Measurements from ENCODE around the gene ENO1. TPM values are rescaled to one million over a fixed set of nuclear protein-coding genes. Genes with fewer than 3 reads are reported as not detected.

ENO1 gene
- total RNA-seq, 2 donors from 2014 or later: 386 to 423 TPM

GRCh38 chr1:8813991-8814390, 64.5 kb downstream of the ENO1 start:
- H3K36me3 ChIP-seq: no peaks in the 10 kb centered on the region
- intact Hi-C loops (cut with DNase I): no loop called here
- no peak for DNase-seq (ENCODE audit: low spot score)
- TF ChIP-seq CTCF (IDR thresholded peaks at IDR 0.05): no peak
- no peak for TF ChIP-seq POLR2A (IDR thresholded peaks at IDR 0.05)
- TF ChIP-seq POLR2AphosphoS5 (IDR thresholded peaks at IDR 0.05): no peak
- H3K4me3 ChIP-seq: no peak overlapping the region
- no peaks in the 10 kb centered on the region for H3K27me3 ChIP-seq (replicated peaks; ENCODE audit: insufficient read depth)
- H3K9me3 ChIP-seq: no peaks in the 10 kb centered on the region
- H3K27ac ChIP-seq: no peak overlapping the region
- no peaks in the 10 kb centered on the region for H3K4me1 ChIP-seq (replicated peaks)

- H3K4me3 ChIP-seq: no peak overlapping the region
- WGBS: 63% methylated on average over 6 of the region's 6 CpGs
- no peaks in the 10 kb centered on the region for H3K9me3 ChIP-seq
- DNase-seq (ENCODE audit: low spot score): no peak
- H3K27ac ChIP-seq: no peak overlapping the region
- H3K4me1 ChIP-seq (replicated peaks): no peaks in the 10 kb centered on the region
- no peak for TF ChIP-seq POLR2A (IDR thresholded peaks at IDR 0.05)
- no peak for TF ChIP-seq CTCF (IDR thresholded peaks at IDR 0.05)
- no peak for TF ChIP-seq POLR2AphosphoS5 (IDR thresholded peaks at IDR 0.05)
- intact Hi-C loops (cut with DNase I): no loop called here
- no peaks in the 10 kb centered on the region for H3K27me3 ChIP-seq (replicated peaks; ENCODE audit: insufficient read depth)
- H3K36me3 ChIP-seq: no peaks in the 10 kb centered on the region
These were observed 65.3 kb downstream of the ENO1 start for GRCh38 chr1:8813016-8813763.

- Histone ChIP-seq H3K27ac (no peak overlapping the region), H3K27me3 (replicated peaks; ENCODE audit: insufficient read depth) (no peaks in the 10 kb centered on the region), H3K36me3 (no peaks in the 10 kb centered on the region), H3K4me3 (no peak overlapping the region), H3K9me3 (no peaks in the 10 kb centered on the region), H3K4me1 (replicated peaks) (no peaks in the 10 kb centered on the region)
- intact Hi-C loops (cut with DNase I): no loop called here
- 85% methylated on average over 6 of the region's 6 CpGs for WGBS
- no peak for DNase-seq (ENCODE audit: low spot score)
- TF ChIP-seq CTCF (IDR thresholded peaks at IDR 0.05) (no peak), POLR2AphosphoS5 (IDR thresholded peaks at IDR 0.05) (no peak), POLR2A (IDR thresholded peaks at IDR 0.05) (no peak)
These were observed 66.4 kb downstream of the ENO1 start for GRCh38 chr1:8812081-8812480.

Small RNA genes lying within 50 kb of the gene (microRNA-seq; reads per million reads assigned to microRNA genes)
- gene MIR6728: not detected

Small RNA genes lying within 50 kb of the gene (small RNA-seq; reads per million reads assigned to genes)
- 0 reads per million in 2 donors for gene AL139415.2
- gene MIR6728: 0 reads per million in 2 donors
- gene RNU6-304P: 0 reads per million in 2 donors

Other genes with a start within 250 kb of the ENO1 start
- gene RERE, start 61.0 kb downstream of the ENO1 start, total RNA-seq: 100 to 1,000 TPM; 207 to 322 TPM
- not detected for gene CA6, start 67.2 kb upstream of the ENO1 start, total RNA-seq
- not detected for gene SLC2A7, start 147.7 kb upstream of the ENO1 start, total RNA-seq
- 10 to 100 TPM; 25.4 to 55.0 TPM for gene SLC2A5, start 190.9 kb upstream of the ENO1 start, total RNA-seq

All from prostate gland (tissue), 2 donors.